Natural killer cell (primary cell): Measurements from ENCODE around the gene INPP5D. TPM values are rescaled to one million over a fixed set of nuclear protein-coding genes. Genes with fewer than 3 reads are reported as not detected.

ENCODE experiments used
- ATAC-seq, 3 donors: fragments of 150-1000 bp in 2 of 3; fragments of 200-7000 bp in 1 of 3; cut with Tn5 transposase; 1 replicate in 1 of 3; 2 replicates in 2 of 3; pipeline ENCODE4 v1.10.0; 2021; ENCODE audit warnings: mild to moderate bottlenecking in 2 of 3, moderate library complexity in 2 of 3
- DNase-seq, 2 donors: peaks; one replicate each; pipeline versions ENCODE4 v3.0.0 to v3.0.0-alpha.2; 2013 to 2021; ENCODE audit warnings: mixed read lengths in 1 of 2
- H3K27ac ChIP-seq: one replicate; pipeline ENCODE4 v1.5.1; 2013; ENCODE audit warnings: mild to moderate bottlenecking, low read length
- H3K27me3 ChIP-seq: one replicate; pipeline ENCODE4 v1.6.1; 2013; ENCODE audit warnings: low read length; ENCODE audit not compliant: control insufficient read depth, insufficient read depth
- H3K36me3 ChIP-seq: one replicate; pipeline ENCODE4 v1.6.1; 2013; ENCODE audit warnings: low read length; ENCODE audit not compliant: control insufficient read depth, insufficient read depth
- H3K4me1 ChIP-seq: one replicate; pipeline ENCODE4 v1.6.1; 2013; ENCODE audit warnings: low read length; ENCODE audit not compliant: control insufficient read depth, insufficient read depth
- H3K4me3 ChIP-seq: one replicate; pipeline ENCODE4 v1.5.1; 2013; ENCODE audit warnings: low read length
- H3K9me3 ChIP-seq: one replicate; pipeline ENCODE4 v1.6.1; 2013; ENCODE audit warnings: low read length; ENCODE audit not compliant: control insufficient read depth, insufficient read depth
- H3K27ac Mint-ChIP-seq, 2 donors: one replicate each; pipeline ENCODE4 v1.8.0; 2022; ENCODE audit warnings: mild to moderate bottlenecking in 2 of 2, mixed read lengths in 2 of 2, moderate library complexity in 1 of 2
- H3K27me3 Mint-ChIP-seq, 2 donors: one replicate each; pipeline ENCODE4 v1.8.0; 2022; ENCODE audit warnings: low read depth in 2 of 2, mixed read lengths in 2 of 2
- H3K36me3 Mint-ChIP-seq: one replicate; pipeline ENCODE4 v1.8.0; 2022; ENCODE audit warnings: mixed read lengths
- H3K4me1 Mint-ChIP-seq, 2 donors: one replicate each; pipeline ENCODE4 v1.8.0; 2022; ENCODE audit warnings: mixed read lengths in 2 of 2
- H3K4me3 Mint-ChIP-seq: one replicate; pipeline ENCODE4 v1.8.0; 2022; ENCODE audit warnings: mild to moderate bottlenecking, moderate library complexity, mixed read lengths
- H3K9me3 Mint-ChIP-seq, 2 donors: one replicate each; pipeline ENCODE4 v1.8.0; 2022; ENCODE audit warnings: mixed read lengths in 2 of 2
- CTCF ChIP-seq: fragments of 200-600 bp; IDR thresholded peaks from one replicate; pipeline ENCODE4 v1.8.0; 2022; ENCODE audit warnings: antibody characterized with exemption
- WGBS: methylation state at CpG from one replicate; pipeline ENCODE4 v1.1.7; 2013; ENCODE audit warnings: missing lambda C conversion rate; ENCODE audit not compliant: insufficient coverage; 5-methylcytosine and 5-hydroxymethylcytosine counted together
- intact Hi-C: fragments of 100-400 bp; cut with micrococcal nuclease; formaldehyde crosslinking; loops from one replicate; pipeline ENCODE4 v1.14.2; 2022
- total RNA-seq, 4 donors: library from RNA; stranded (reverse); fragments of 120-200 nt in 1 of 4; gene quantifications; one replicate each; pipeline versions ENCODE4 v1.2.3 to v1.2.4, GENCODE V29; 2013 to 2022

Gene INPP5D
- total RNA-seq, 3 donors from 2014 or later (not counting 1 experiment from before 2014, with no cell fraction given): 385 to 498 (median 497) TPM

- H3K9me3 ChIP-seq: no peaks in the 10 kb centered on the region
- Mint-ChIP-seq H3K4me3 (no peak overlapping the region), H3K27me3 (no peaks in the 10 kb centered on the region), H3K4me1 (no peaks in the 10 kb centered on the region), H3K27ac (no peak overlapping the region), H3K36me3 (no peaks in the 10 kb centered on the region), H3K9me3 (no peaks in the 10 kb centered on the region)
- no peaks in the 10 kb centered on the region for H3K27me3 ChIP-seq
- WGBS: 98% methylated on average over 6 of the region's 6 CpGs
- no peak for ATAC-seq
- no peak overlapping the region for H3K27ac ChIP-seq
- intact Hi-C loops: no loop called here
- no peak for TF ChIP-seq CTCF
- no peaks in the 10 kb centered on the region for H3K4me1 ChIP-seq
- no peak overlapping the region for H3K4me3 ChIP-seq
- no peaks in the 10 kb centered on the region for H3K36me3 ChIP-seq
- DNase-seq: no peak
Measured at GRCh38 chr2:233218836-233219235, 158.7 kb downstream of the INPP5D start.

- no peaks in the 10 kb centered on the region for H3K36me3 Mint-ChIP-seq
- no peaks in the 10 kb centered on the region for H3K9me3 ChIP-seq
- H3K4me1 ChIP-seq: no peaks in the 10 kb centered on the region
- H3K4me3 ChIP-seq: no peak overlapping the region
- H3K27ac ChIP-seq: no peak overlapping the region
- intact Hi-C loops: no loop called here
- no peak overlapping the region for H3K27ac Mint-ChIP-seq
- no peaks in the 10 kb centered on the region for H3K9me3 Mint-ChIP-seq
- no peaks in the 10 kb centered on the region for H3K36me3 ChIP-seq
- ATAC-seq (no peak), DNase-seq (no peak)
- TF ChIP-seq CTCF: no peak
- no peaks in the 10 kb centered on the region for H3K27me3 ChIP-seq
- no peaks in the 10 kb centered on the region for H3K27me3 Mint-ChIP-seq
- no peak overlapping the region for H3K4me3 Mint-ChIP-seq
- no CpG with 5 or more reads among the region's 1 CpG for WGBS
- H3K4me1 Mint-ChIP-seq: no peaks in the 10 kb centered on the region
Measured at GRCh38 chr2:233219848-233220247, 159.7 kb downstream of the INPP5D start.

GRCh38 chr2:233221378-233222063 lies 161.4 kb downstream of the INPP5D start:
- intact Hi-C loops: no loop called here
- Mint-ChIP-seq H3K27ac (no peak overlapping the region), H3K4me3 (no peak overlapping the region), H3K36me3 (no peaks in the 10 kb centered on the region), H3K9me3 (no peaks in the 10 kb centered on the region), H3K4me1 (peaks cover 0 to 6% of the 10 kb centered on the region in 2 donors), H3K27me3 (no peaks in the 10 kb centered on the region)
- ATAC-seq: no peak
- Histone ChIP-seq H3K27ac (no peak overlapping the region), H3K27me3 (no peaks in the 10 kb centered on the region), H3K4me1 (no peaks in the 10 kb centered on the region), H3K9me3 (no peaks in the 10 kb centered on the region), H3K36me3 (no peaks in the 10 kb centered on the region), H3K4me3 (no peak overlapping the region)
- DNase-seq: no peak
- TF ChIP-seq CTCF: no peak
- 88% methylated on average over 2 of the region's 2 CpGs for WGBS
